A204.1 (cell line): ENCODE measurements around the gene TWSG1.
"Not testable (repeated sequence)": the region's sequence is repeated elsewhere in the genome, so short reads cannot be mapped to it uniquely, and the experiment has no call there.

Source experiments
- FAIRE-seq: peaks from 2 replicates; lab custom pipeline; 2012; peaks lifted over from hg19 to GRCh38; lab: Jason Lieb, UNC

TWSG1 gene

DNA sequence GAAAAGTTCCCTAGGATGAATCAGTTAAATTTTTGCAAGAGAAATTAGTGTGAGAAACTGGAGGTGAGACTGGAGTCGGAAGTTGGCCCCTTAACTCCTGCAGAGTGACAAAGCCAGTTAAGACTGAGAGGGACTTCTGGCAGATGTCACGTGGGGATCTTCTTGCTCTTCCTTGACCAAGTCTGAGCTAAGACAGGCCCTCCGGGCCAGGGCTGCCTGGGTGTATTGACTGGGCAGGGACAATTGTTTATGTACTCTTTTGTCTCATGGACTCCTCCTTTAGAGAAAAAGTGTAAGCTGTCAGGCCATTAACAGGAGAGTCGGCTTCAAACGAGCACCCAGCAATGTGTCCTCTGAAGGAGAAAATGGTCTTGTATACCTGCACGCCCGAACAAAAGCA is 92.2 kb downstream of the TWSG1 start:
- no peak for FAIRE-seq

DNA sequence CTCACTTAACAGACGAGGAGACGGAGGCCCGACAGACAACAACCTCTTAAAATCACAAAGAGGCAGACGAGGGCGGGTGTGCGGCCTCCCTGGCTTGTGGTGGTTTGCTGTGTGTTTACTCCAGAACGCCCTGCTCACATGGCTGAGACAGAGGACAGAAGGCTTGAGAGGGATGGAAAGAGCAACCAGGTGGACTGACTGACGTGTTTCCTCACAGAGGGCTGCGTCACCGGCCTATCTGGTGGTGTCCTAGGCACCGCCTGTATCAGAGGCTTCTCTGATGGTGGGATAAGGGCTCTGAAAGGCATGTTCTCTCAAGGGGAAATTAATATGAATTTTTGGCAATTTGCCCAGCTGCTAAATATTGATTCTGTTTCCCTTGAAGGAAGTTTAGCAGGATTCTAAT is 93.7 kb downstream of the TWSG1 start:
- no peak for FAIRE-seq

DNA sequence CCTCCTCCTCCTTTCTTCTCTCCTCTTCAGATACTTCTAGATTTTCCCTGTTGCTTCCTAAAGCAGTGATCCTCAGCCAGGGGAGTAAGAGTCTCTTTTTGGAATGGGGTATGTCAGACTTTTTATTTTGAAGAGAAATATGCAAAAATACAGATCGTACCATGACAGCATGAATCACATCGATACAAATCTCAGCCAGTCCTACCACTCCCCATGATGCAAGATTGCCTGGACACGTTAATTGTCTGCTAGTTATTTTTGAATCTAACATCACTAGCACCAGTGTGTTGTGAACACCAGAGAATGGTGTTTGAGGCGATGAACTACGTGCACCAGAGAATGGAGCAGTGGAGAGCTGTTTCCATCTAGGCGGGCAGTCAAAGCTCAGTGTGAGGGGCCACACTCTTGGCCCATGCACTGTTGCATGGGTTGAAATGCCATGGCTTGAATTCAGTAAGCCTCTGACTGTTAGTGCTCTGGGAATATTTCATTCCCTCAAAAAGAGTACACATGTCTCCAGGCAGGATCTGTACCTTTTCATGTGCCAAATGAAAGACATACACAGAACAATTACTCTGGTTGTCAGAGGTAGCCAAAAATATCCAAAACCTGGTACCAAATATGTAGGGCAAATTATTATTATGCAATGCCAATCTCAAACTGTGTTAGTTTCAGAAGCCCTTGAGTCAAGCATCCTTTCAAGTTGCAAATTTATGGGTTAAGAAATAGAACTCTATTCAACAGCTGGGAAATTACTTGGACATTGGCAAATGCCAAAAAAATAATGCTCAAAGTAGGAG is 94.5 kb downstream of the TWSG1 start:
- FAIRE-seq = no peak

DNA sequence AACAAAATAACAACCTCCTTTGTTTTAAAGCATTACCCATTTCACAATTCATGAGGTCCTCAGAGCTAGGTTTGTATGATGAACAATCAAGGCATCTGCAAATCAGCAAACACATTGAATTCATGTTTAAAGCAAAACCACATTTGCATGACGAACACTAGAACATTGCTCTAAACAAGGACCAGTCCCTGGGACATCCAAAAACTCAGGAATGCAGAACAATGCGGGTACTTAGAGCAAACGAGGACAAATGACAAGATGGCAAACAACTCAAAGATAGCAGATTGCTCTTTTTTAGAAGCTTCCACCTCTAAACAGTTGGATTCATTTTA is 95.1 kb downstream of the TWSG1 start:
- FAIRE-seq = no peak

DNA sequence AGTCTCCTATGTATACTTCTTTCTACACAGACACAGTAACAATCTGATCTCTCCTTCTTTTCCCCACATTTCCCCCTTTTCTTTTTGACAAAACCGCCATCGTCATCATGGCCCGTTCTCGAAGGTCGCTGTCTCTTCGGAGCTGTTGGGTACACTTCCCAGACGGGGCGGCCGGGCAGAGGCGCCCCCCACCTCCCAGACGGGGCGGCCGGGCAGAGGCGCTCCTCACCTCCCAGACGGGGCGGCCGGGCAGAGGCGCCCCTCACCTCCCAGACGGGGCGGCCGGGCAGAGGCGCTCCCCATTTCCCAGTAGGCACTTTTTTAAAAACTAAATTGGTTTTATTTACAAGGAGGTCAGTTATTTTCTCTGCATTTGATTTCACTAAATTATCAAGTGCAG is 95.7 kb downstream of the TWSG1 start:
- not testable (repeated sequence) for FAIRE-seq

DNA sequence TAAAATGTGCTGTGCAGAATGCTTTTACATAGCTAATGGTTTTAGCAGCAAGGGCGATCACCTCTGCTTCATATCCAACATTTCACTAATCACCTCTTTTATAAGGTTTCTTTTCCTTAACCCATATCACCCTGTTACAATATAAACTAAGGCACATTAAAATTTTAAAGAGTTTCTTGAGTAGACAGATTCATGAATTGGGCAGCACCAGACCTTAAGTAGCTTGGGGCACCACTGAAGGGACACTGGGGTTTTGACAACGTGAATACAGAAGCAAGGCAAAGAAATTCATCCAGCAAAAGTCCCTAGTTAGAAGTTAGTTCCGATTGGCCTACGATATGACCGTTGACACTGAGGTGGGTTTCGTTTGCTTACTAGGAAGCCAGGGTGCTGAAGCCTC is 96.7 kb downstream of the TWSG1 start:
- no peak for FAIRE-seq

GRCh38 chr18:9433122-9433521 is 98.5 kb downstream of the TWSG1 start:
- FAIRE-seq = not testable (repeated sequence)

DNA sequence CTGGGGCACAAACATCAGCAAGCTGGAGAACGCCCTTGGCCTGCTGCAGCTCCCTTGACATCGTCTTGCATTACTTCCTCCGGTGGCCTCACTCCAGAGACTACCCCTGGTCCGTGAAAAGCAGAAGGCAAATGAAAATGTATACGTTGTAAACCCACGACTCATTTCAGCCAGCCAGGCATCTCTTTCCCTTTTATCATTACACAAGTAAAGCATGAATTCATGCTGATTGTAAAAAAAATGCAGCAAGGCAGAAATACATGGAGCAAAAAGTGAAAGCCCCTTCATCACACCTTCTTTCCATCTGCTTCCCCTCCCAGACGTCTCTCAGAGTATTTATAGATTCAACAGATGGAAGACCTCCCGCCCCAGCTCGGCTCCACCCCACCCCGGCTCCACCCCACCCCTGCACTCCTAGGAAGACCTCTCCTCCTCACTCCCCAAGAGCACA is 99.1 kb downstream of the TWSG1 start:
- no peak for FAIRE-seq

DNA sequence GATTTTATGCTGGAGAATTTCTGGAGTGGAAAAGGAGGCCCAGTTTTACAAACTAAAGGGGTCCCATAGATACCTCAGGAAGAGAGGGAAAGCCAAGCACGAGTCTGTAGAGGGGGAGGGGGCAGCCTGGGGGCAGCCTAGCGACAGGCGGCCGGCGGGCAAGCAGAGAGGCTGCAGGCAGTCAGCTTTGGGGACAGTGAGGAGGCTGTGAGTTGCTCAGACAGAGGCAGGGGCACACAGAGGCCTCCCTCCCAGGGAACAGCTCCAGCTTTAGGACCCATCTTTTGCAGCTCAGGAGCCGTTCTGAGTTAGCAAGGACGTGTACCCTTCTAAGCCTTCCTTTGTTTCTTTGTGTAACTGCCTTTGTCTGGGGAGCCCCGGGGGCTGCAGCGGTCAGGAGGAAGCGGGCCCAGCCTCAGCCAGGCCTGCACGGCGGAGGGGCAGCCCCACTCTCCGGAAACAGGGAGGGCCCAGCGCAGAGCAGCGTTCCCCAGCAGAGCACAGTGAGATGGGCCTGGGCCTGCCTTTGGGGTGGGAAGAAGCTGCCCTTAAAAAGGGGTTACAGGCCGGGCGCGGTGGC is 99.6 kb downstream of the TWSG1 start:
- FAIRE-seq = no peak

DNA sequence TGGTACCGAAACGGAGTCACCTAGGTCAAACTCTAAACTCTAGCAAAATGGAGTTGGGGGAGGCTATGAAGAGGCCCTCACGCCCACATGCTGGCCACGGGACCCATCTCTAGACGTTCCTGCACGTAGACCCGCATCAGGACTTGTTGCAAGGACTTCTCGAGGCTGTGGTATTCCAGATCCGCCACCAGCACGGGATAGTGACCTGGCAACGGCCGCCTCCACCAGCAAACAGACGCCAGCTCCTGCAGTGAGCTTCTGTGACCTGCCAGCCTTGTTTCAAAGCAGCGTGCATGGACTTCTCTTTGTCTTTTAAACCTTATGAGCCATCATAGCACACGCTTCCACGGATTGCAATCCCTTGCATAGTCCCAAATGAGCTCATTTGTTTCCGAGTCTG is 100.5 kb downstream of the TWSG1 start:
- FAIRE-seq = no peak

DNA sequence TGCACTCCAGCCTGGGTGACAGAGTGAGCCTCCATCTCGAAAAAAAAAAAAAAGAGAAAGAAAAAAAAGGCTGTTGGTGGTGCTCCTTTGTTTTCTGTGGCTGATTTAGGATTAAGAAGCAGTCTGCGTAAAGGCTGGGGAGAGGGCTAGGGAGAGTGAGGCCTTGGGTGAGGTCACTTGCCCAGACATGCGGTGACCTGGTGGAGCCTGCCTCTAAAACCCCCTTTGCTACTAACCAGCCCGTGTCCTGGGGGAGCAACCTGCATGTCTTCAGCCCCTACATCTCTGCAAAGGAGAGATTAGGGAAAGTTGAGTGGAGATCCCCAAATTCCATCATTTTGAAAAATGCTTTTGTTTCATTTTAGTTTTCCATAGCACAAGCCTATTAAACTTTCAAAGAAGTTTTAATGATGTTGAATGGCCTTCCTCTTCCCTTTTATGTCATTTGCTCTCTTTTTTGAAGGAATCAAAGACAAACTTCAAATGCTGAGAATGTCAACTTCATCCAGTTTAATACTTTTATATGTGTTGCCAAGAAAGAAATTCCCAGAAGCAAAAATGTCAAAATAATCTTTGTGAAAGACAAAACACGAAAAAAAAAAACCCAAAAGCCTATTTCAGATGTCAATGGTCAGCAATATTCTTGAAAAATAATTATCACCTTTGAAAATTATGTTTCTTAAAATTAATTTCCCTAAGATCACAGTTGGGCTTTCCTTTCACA is 101.8 kb downstream of the TWSG1 start:
- peak; percentile 27 for FAIRE-seq

DNA sequence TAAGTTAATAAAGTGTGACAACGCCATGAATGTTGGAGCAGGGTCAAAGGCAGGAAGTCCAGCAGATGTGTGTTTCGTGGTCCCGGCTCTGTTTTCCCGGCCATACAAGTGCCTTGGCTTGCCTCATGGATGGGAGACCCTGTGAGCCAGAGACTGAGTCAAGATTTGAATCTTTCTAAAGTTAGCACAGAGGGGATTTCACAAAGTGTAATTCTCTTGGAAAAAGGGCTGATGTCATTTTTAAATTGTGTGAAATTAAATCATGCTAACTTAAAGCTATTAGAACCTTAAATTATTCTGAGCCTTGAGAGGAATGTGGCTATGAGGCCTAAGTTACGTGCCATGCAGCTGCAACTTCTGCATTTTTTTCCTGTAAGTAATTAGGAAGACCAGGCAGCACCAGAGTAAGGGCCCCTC is 102.5 kb downstream of the TWSG1 start:
- no peak for FAIRE-seq

DNA sequence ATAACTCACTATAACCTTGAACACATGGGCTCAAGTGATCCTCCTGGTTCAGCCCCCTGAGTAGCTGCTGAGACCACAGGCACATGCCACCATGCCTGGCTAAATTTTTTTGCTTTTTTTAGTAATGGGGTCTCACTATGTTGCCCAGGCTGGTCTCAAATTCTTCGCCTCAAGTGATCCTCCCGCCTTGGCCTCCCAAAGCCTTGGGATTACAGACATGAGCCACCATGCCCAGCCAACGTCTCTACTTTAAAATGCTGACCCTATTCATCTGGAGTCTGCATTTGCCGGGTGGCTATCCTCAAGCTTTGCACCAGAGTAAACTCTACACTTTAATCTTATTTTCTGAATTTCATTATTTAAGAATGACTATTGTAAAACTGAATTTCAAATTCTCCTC is 103.1 kb downstream of the TWSG1 start:
- FAIRE-seq = no peak

- FAIRE-seq = peak; percentile 9
Observed at GRCh38 chr18:9441061-9441460, 106.5 kb downstream of the TWSG1 start.

GRCh38 chr18:9444549-9444948 is 110.0 kb downstream of the TWSG1 start:
- no peak for FAIRE-seq

DNA sequence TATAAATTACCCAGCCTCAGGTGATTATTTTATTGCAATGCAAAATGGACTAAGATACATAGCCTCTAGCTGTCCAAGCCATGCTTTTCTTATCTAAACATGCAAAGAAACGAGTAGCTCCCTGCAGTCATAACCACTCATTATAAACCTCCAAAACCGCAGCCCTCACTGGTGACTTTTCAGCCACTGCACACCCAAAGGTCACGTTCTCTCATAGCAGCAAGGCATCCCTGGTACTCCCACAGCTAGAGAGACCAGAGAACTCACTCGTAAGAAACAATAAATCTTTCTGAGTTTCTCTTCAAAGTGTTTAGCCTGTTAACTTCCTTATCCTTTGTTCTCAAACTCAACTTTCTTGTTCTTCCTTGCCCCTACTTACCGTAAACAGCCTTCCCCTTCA is 112.3 kb downstream of the TWSG1 start:
- FAIRE-seq = no peak

DNA sequence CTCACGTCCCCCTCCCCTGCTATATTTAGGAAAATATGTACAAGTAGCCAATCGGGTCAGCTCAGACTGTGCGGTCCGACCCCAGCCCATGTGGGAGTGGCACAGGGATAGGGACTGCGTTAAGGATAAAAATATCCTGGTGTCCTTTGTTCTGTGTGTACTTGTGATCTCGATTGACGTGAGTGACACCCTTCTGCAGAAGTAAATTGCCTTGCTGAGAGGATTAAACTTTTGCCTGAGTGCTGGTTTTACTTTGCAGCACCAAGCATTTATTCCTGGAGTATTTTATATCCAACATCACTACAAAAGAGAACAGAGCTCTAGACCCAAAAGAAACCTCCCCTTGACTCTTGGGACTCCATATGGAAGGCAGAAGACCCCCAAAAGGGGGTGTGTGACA is 112.8 kb downstream of the TWSG1 start:
- no peak for FAIRE-seq

GRCh38 chr18:9449600-9450414 is 115.2 kb downstream of the TWSG1 start:
- FAIRE-seq = no peak

DNA sequence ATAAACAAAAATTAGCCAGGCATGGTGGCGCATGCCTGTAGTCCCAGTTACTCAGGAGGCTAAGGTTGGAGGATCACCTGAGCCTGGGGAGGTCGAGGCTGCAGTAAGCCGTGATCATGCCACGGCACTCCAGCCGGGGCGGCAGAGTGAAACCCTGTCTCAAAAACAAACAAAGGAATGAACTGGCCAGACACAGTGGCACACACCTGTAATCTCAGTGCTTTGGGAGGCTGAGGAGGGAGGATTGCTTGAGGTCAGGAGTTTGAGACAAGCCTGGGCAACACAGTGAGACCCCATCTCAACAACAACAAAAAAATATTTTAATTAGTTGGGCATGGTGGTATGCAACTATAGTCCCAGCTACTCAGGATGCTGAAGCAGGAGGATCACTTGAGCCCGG is 116.3 kb downstream of the TWSG1 start:
- FAIRE-seq = not testable (repeated sequence)
